PFSK-1 (cell line): Measurements from ENCODE around the gene ZNF10.

ENCODE experiments used
- FOXP2 ChIP-seq: optimal IDR thresholded peaks from 2 replicates; pipeline ENCODE3; 2011; ENCODE audit warnings: borderline replicate concordance, control low read depth, inconsistent platforms; ENCODE audit not compliant: insufficient read depth; ENCODE audit errors: extremely low read length, extremely low read depth
- POLR2AphosphoS5 ChIP-seq: IDR thresholded peaks from 2 replicates; pipeline ENCODE4 v1.6.1; 2012; ENCODE audit warnings: low read depth, mild to moderate bottlenecking, control low read depth, low read length, moderate library complexity
- SIN3A ChIP-seq: IDR thresholded peaks from 2 replicates; pipeline ENCODE4 v1.6.1; 2012; ENCODE audit warnings: mild to moderate bottlenecking, low read length, moderate library complexity, borderline replicate concordance; ENCODE audit not compliant: insufficient read depth
- TAF1 ChIP-seq: IDR thresholded peaks from 2 replicates; pipeline ENCODE4 v1.6.1; 2012; ENCODE audit warnings: low read length, control low read depth, borderline replicate concordance; ENCODE audit not compliant: insufficient read depth
- TF ChIP-seq, protein P1 (sequence below), 2 experiments: IDR thresholded peaks; 2 replicates each; pipeline versions ENCODE4 v1.6.1 to v1.8.0; 2011 to 2012; ENCODE audit warnings: low read depth in 2 of 2, low read length in 2 of 2, control low read depth in 1 of 2, inconsistent platforms in 1 of 2, mild to moderate bottlenecking in 1 of 2, moderate library complexity in 1 of 2; ENCODE audit not compliant: insufficient read depth in 1 of 2

ZNF10 gene

DNA sequence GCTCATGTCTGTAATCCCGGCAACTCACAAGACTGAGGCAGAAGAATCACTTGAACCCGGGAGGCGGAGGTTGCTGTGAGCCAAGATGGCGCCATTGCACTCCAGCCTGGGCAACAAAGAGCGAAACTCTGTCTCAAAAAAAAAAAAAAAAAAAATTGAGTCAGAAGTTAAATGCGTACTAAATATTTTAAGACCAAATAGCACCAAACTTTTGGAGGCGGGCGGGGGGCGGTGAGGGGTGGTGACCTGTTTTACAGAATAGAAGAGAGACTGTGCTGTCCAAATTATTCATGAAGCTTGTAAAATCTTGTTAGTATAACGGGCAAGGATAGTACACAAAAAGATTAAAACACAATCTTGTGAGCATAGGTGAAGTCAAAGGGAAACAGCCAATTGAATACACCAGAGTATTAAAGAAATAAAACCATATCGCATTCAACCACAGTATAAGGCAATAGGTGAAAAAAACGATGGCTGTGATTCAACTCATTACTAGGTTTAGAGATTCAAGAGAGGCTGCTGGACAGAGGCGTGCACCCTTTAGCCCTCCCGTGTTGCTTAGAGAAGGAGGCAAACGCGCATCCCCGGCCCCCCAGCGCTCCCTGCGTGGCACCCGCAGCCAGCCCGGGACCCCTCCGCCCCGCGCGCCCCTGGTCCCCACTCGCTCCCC, 924 bp upstream of the ZNF10 start:
- TF ChIP-seq, protein P1, sequence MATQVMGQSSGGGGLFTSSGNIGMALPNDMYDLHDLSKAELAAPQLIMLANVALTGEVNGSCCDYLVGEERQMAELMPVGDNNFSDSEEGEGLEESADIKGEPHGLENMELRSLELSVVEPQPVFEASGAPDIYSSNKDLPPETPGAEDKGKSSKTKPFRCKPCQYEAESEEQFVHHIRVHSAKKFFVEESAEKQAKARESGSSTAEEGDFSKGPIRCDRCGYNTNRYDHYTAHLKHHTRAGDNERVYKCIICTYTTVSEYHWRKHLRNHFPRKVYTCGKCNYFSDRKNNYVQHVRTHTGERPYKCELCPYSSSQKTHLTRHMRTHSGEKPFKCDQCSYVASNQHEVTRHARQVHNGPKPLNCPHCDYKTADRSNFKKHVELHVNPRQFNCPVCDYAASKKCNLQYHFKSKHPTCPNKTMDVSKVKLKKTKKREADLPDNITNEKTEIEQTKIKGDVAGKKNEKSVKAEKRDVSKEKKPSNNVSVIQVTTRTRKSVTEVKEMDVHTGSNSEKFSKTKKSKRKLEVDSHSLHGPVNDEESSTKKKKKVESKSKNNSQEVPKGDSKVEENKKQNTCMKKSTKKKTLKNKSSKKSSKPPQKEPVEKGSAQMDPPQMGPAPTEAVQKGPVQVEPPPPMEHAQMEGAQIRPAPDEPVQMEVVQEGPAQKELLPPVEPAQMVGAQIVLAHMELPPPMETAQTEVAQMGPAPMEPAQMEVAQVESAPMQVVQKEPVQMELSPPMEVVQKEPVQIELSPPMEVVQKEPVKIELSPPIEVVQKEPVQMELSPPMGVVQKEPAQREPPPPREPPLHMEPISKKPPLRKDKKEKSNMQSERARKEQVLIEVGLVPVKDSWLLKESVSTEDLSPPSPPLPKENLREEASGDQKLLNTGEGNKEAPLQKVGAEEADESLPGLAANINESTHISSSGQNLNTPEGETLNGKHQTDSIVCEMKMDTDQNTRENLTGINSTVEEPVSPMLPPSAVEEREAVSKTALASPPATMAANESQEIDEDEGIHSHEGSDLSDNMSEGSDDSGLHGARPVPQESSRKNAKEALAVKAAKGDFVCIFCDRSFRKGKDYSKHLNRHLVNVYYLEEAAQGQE (IDR thresholded peaks at IDR 0.05; ENCODE audit: insufficient read depth in 1 of 2, low read depth in 2 of 2, low read length in 2 of 2): peak; percentile 39 to 83; a peak in 2 of 4 replicates
- no peak for TF ChIP-seq TAF1

DNA sequence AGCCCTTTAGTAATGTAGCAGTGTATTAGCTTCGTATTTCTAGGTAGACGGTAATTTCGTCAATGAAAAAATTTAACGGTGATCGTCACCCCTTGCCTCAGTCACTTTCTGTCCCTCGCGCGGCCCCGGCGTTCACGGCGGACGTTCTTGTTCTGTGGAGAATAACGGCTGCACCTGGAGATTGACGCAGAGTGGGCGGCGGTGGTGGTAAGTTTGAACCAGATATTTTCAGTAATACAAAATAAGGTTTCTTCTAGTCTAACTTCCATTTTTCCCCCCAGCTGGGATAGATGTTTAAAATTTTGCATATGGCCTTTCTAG, 341 bp downstream of the ZNF10 start:
- TF ChIP-seq, protein P1 (IDR thresholded peaks at IDR 0.05; ENCODE audit: insufficient read depth in 1 of 2, low read depth in 2 of 2, low read length in 2 of 2): no peak
- TF ChIP-seq TAF1: peak; percentile 7; the same call in 1 of the 2 replicates

DNA sequence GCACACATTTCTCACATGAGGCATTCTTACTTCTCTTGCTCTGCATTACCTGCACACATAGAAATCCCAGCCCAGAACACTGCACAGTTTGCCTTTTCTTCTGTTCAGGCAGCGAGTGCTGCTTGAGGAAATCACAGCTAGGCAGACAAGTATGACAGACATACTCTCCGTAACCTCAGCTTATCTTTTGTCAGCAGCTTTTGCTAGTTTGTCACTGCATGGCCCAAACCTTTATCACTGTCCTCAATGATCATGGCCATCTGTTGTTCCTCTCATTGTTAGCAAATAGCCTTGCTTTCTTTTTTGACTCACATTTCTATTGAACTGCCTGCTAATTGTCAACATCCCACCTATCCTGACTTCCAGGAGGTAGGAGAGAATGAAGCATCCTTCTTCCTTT, 5.3 kb downstream of the ZNF10 start:
- TF ChIP-seq, protein P1 (IDR thresholded peaks at IDR 0.05; ENCODE audit: insufficient read depth in 1 of 2, low read depth in 2 of 2, low read length in 2 of 2): no peak
- no peak for TF ChIP-seq SIN3A
- no peak for TF ChIP-seq POLR2AphosphoS5
- TF ChIP-seq FOXP2: no peak

DNA sequence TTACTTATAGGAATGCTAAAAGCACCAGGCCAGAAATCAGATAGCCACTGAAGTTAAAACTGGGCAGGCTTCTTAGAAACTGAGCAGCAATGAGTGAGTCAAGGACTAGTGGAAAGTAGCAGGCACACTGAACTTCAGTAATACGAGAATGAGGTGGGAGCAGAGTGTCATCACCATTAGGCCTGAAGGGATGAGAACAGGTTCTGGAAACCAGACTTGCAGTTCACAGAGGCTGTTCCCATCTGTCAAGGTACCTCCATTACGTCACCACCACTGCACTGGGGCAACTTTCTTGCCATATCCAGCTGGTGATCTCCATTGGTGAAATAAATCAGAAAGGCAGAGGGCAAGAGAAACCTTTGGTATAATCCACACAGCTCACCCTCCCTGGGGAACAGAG, 15.6 kb downstream of the ZNF10 start:
- TF ChIP-seq, protein P1 (IDR thresholded peaks at IDR 0.05; ENCODE audit: insufficient read depth in 1 of 2, low read depth in 2 of 2, low read length in 2 of 2): no peak
- TF ChIP-seq SIN3A (no peak), TAF1 (no peak), POLR2AphosphoS5 (no peak), FOXP2 (no peak)

DNA sequence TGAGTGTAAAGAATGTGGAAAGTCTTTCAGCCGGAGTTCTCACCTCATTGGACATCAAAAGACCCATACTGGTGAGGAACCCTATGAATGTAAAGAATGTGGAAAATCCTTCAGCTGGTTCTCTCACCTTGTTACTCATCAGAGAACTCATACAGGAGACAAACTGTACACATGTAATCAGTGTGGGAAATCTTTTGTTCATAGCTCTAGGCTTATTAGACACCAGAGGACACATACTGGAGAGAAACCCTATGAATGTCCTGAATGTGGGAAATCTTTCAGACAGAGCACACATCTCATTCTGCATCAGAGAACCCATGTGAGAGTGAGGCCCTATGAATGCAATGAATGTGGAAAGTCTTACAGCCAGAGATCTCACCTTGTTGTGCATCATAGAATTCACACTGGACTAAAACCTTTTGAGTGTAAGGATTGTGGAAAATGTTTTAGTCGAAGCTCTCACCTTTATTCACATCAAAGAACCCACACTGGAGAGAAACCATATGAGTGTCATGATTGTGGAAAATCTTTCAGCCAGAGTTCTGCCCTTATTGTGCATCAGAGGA, 25.8 kb downstream of the ZNF10 start:
- no peak for TF ChIP-seq FOXP2
